Upper lobe of left lung (tissue), 6 donors: ENCODE data around the gene BORA. TPM values are rescaled to one million over a fixed set of nuclear protein-coding genes. Genes with fewer than 3 reads are reported as not detected.
"Not testable (repeated sequence)": the region's sequence is repeated elsewhere in the genome, so short reads cannot be mapped to it uniquely, and the experiment has no call there.

Source experiments
- ATAC-seq, 2 donors: fragments of 200-7000 bp; cut with Tn5 transposase; one replicate each; pipeline ENCODE4 v1.9.1; 2022; ENCODE audit warnings: mild to moderate bottlenecking in 2 of 2, moderate library complexity in 2 of 2; ENCODE audit not compliant: low FRiP score in 2 of 2
- DNase-seq, 2 donors: peaks; one replicate each; pipeline ENCODE4 v3.0.0-alpha.2; 2019 to 2020
- H3K27ac ChIP-seq, 4 donors: fragments of 200-600 bp; sonication (generic); one replicate each; pipeline ENCODE4 v1.5.1; 2016 to 2019
- H3K27me3 ChIP-seq, 4 donors: fragments of 200-600 bp; sonication (generic); one replicate each; pipeline ENCODE4 v1.5.1; 2017 to 2019
- H3K36me3 ChIP-seq, 4 donors: fragments of 200-600 bp; sonication (generic); one replicate each; pipeline ENCODE4 v1.5.1; 2016 to 2019
- H3K4me1 ChIP-seq, 4 donors: fragments of 200-600 bp; sonication (generic); one replicate each; pipeline ENCODE4 v1.5.1; 2018 to 2019
- H3K4me3 ChIP-seq, 4 donors: fragments of 200-600 bp; sonication (generic); one replicate each; pipeline ENCODE4 v1.5.1; 2017 to 2019; ENCODE audit warnings: mild to moderate bottlenecking in 2 of 4, moderate library complexity in 1 of 4
- H3K9me3 ChIP-seq, 4 donors: fragments of 200-600 bp; sonication (generic); one replicate each; pipeline ENCODE4 v1.5.1; 2018 to 2019
- EP300 ChIP-seq, 4 donors: sonication (generic); formaldehyde crosslinking; IDR thresholded peaks; one replicate each; pipeline ENCODE4 v1.5.1; 2017; ENCODE audit warnings: antibody characterized with exemption in 4 of 4, control low read depth in 2 of 4
- POLR2A ChIP-seq, 4 donors: fragments of 450-650 bp; IDR thresholded peaks; one replicate each; pipeline ENCODE4 v1.5.1; 2016 to 2017; ENCODE audit warnings: antibody characterized with exemption in 4 of 4, mild to moderate bottlenecking in 2 of 4
- POLR2AphosphoS5 ChIP-seq, 2 donors: sonication (generic); formaldehyde crosslinking; IDR thresholded peaks; one replicate each; pipeline ENCODE4 v1.5.1; 2017; ENCODE audit warnings: antibody characterized with exemption in 2 of 2
- WGBS, 2 donors: methylation state at CpG; one replicate each; pipeline ENCODE4 v1.1.5; 2017 to 2018; 5-methylcytosine and 5-hydroxymethylcytosine counted together
- total RNA-seq, 6 donors: library from RNA; depleted of rRNA in 4 of 6; stranded (reverse); fragments of >200 nt in 4 of 6; gene quantifications; one replicate each; pipeline versions ENCODE4 v1.1.0 to v1.2.1, GENCODE V29; 2016 to 2021
- TF ChIP-seq, protein P1 (sequence below), 6 experiments: fragments of 450-650 bp in 4 of 6; fragments of 200-600 bp in 2 of 6; sonication (generic) in 2 of 6; IDR thresholded peaks; one replicate each; pipeline ENCODE4 v1.5.1; 2016 to 2019; ENCODE audit warnings: antibody characterized with exemption in 6 of 6
- donor health status: DM: no; HTN: no; CAD: no; lungs with moderate emphysema.
- donor health status: DM: no; HTN: yes; CAD: no; lungs with severe emphysema.

The BORA gene
- total RNA-seq, 6 donors from 2014 or later = 2.1 to 5.5 (median 2.7) TPM

DNA sequence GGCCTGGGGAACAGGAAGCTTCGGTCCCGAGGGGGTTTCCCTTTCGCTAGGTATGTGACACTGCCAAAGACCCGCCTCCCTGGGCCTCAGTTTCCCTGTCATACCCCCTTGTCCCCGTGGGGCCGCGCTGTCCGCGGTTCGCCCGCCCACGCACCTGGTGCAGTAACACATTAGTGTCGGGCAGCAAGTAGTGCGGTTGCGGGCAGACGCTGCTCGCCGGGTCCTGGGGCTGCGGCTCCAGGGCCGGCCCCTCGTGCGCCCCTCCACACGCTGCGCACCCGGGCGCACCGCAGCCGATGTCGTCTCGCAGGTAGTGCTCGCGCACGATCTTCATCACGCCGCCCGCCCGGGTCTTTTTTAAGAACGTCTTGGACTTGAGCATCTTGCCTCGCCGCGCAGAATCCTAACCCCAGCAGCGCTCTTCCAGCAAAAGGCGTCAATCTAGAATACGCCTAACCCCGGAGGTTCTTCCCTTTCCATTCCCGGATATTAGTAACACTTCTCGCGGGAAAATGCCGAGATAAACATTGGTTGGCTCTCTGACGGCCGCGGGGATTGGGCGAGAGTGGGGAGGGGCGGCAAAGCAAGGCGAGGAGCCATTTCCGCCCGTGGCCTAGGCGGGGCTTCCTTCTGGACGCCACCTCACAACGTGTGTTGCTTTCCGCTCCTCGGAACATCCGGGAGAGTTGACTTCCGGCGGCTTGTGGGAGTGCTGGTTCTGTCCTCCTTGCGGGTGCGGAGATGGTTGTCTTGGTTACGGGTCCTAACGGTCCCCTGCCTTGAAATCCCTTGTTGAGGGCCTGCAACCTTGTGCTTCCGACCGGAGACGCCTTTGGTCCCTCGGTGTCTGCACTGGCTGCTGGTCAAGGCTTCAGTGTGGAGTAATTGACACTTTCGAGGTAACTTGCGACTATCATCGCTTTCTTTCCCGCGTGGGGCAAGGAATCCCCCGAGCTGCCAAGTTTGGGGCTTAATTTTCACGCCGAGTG is 54.0 kb downstream of the BORA start, which contains the start of the genes DIS3 and PIBF1:
Gene DIS3, minus strand, starts transcription at position 450 of the 989 bp plus-strand sequence. Its CDS starts 68 bp downstream, at position 382.
Gene PIBF1, plus strand, starts transcription at position 683 of the 989 bp plus-strand sequence. CDS start 1,337 bp downstream, outside the sequence.
- WGBS, 2 donors = 0 to 1% methylated on average over 37 to 57 of the region's 81 CpGs
- Histone ChIP-seq H3K27ac (peak within 1 kb of the TSS; percentile 84 to 93 (median 91)), H3K4me1 (peaks cover 27 to 52% (median 29%) of the 10 kb centered on the region in 4 donors), H3K36me3 (peaks cover 6 to 25% (median 12%) of the 10 kb centered on the region in 4 donors), H3K4me3 (peak within 1 kb of the TSS; percentile 84 to 99 (median 94)), H3K27me3 (no peaks in the 10 kb centered on the region), H3K9me3 (no peaks in the 10 kb centered on the region)
- peak; percentile 94 to 98 for DNase-seq
- ATAC-seq = peak; percentile 100
- TF ChIP-seq POLR2AphosphoS5 (IDR thresholded peaks at IDR 0.05) = peak; percentile 80 to 92
- TF ChIP-seq POLR2A (IDR thresholded peaks at IDR 0.05) = peak in 3 of 4 donors; percentile 63 to 86 (median 74)
- TF ChIP-seq, protein P1, sequence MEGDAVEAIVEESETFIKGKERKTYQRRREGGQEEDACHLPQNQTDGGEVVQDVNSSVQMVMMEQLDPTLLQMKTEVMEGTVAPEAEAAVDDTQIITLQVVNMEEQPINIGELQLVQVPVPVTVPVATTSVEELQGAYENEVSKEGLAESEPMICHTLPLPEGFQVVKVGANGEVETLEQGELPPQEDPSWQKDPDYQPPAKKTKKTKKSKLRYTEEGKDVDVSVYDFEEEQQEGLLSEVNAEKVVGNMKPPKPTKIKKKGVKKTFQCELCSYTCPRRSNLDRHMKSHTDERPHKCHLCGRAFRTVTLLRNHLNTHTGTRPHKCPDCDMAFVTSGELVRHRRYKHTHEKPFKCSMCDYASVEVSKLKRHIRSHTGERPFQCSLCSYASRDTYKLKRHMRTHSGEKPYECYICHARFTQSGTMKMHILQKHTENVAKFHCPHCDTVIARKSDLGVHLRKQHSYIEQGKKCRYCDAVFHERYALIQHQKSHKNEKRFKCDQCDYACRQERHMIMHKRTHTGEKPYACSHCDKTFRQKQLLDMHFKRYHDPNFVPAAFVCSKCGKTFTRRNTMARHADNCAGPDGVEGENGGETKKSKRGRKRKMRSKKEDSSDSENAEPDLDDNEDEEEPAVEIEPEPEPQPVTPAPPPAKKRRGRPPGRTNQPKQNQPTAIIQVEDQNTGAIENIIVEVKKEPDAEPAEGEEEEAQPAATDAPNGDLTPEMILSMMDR (IDR thresholded peaks at IDR 0.05) = peak in 2 of 6 experiments; percentile 9 to 18
- peak in 1 of 4 donors; percentile 83 for TF ChIP-seq EP300 (IDR thresholded peaks at IDR 0.05)

DNA sequence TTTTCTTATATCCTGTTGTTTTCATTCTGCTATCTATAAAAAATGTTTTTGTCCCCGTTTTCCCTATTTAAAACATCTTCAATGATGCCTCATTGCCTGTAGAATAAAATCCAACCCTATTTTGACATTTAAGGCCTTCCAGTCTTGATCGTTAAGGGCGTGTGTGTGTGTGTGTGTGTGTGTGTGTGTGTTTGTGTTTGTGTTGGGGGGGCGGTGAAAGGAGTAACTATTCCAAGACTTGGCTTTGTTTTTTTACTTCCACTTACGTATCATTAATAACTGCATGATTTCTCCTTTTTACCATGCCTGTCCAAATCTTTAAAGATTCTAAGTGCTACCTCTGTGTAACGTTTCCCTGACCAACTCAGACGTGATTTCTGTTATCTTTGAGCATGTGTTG is 55.0 kb downstream of the BORA start:
- peak overlapping the region; percentile 66 to 93 (median 91) for H3K27ac ChIP-seq
- TF ChIP-seq, protein P1 (IDR thresholded peaks at IDR 0.05) = no peak
- TF ChIP-seq EP300 (IDR thresholded peaks at IDR 0.05) = no peak
- TF ChIP-seq POLR2A (IDR thresholded peaks at IDR 0.05) = no peak
- no peak for TF ChIP-seq POLR2AphosphoS5 (IDR thresholded peaks at IDR 0.05)
- H3K36me3 ChIP-seq = peaks cover 0 to 21% (median 3%) of the 10 kb centered on the region in 4 donors
- no peaks in the 10 kb centered on the region for H3K9me3 ChIP-seq
- no peaks in the 10 kb centered on the region for H3K27me3 ChIP-seq
- 6 to 10% methylated on average over 7 of the region's 7 CpGs for WGBS, 2 donors
- H3K4me1 ChIP-seq = peaks cover 27 to 52% (median 29%) of the 10 kb centered on the region in 4 donors
- DNase-seq = no peak
- H3K4me3 ChIP-seq = peak overlapping the region; percentile 64 to 99 (median 94)
- ATAC-seq = no peak

DNA sequence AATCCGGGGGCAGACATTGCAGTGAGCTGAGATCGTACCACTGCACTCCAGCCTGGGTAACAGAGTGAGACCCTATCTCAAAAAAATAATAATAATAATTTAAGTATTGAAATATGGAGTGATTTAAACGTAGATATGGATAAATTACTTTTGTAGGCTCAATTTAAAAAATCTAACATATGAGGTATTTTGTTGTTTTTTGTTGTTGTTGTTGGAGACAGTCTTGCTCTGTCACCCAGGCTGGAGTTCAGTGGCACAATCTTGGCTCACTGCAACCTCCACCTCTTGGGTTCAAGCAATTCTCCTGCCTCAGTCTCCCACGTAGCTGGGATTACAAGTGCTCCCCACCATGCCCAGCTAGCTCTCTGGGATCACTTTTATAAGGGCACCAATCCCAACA is 57.0 kb downstream of the BORA start:
- H3K27me3 ChIP-seq, H3K9me3 ChIP-seq, H3K4me3 ChIP-seq, H3K27ac ChIP-seq, DNase-seq, ATAC-seq: not testable (repeated sequence)
- peaks cover 0 to 13% (median 1%) of the 10 kb centered on the region in 4 donors for H3K36me3 ChIP-seq
- peaks cover 21 to 45% (median 29%) of the 10 kb centered on the region in 4 donors for H3K4me1 ChIP-seq
- whole genome bisulfite sequencing, 2 donors = 93 to 95% methylated on average over 4 of the region's 4 CpGs

DNA sequence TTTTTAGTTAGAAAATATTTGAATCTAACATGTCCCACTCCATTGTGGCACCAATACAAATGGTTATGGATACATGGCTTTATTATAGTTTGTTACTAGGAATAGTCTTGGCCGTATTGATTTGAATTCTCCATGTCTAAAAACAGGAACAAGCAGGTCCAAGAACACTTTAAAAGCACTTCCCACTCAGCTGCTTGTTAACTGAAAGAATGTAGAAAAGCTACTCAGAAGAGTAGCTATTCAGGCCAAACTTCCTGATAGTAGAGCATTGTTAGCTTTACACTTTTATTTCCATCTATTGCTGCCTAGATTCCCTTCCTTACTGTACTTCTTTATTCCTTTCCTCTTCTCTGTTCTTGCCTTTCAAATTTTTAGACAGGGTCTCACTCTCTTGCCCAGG is 61.1 kb downstream of the BORA start:
- WGBS, 2 donors = 41 to 47% methylated on average over 1 of the region's 1 CpG
- H3K4me1 ChIP-seq = peaks cover 4 to 30% (median 11%) of the 10 kb centered on the region in 4 donors
- peak overlapping the region in 3 of 4 donors; percentile 43 to 60 (median 46) for H3K27ac ChIP-seq
- no peak overlapping the region for H3K4me3 ChIP-seq
- H3K27me3 ChIP-seq = no peaks in the 10 kb centered on the region
- peaks cover 0 to 42% (median 4%) of the 10 kb centered on the region in 4 donors for H3K36me3 ChIP-seq
- TF ChIP-seq, protein P1 (IDR thresholded peaks at IDR 0.05) = no peak
- TF ChIP-seq POLR2AphosphoS5 (IDR thresholded peaks at IDR 0.05) (no peak), POLR2A (IDR thresholded peaks at IDR 0.05) (no peak)
- no peaks in the 10 kb centered on the region for H3K9me3 ChIP-seq
- DNase-seq = no peak
- peak in 1 of 2 donors; percentile 48 for ATAC-seq

DNA sequence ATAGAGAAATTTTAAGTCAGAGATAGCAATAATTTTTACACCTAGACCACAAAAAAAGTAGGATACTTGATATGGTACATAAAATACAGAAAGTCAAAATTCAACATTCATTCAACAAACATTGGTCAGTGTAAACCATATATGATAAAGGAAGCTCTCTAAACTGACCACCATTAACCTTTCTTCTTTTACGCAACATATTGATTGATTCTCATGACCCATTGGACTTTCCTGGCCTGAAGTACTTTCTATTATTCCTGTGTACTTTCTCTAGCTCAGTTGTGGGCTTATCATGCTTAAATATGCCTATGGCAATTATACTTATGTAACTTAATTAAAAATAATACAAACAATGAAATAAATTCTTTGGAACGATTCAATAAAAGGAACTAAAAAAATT is 64.9 kb downstream of the BORA start:
- Histone ChIP-seq H3K27ac (no peak overlapping the region), H3K27me3 (no peaks in the 10 kb centered on the region), H3K36me3 (peaks cover 0 to 67% (median 12%) of the 10 kb centered on the region in 4 donors), H3K9me3 (no peaks in the 10 kb centered on the region), H3K4me3 (no peak overlapping the region), H3K4me1 (peaks cover 0 to 18% (median 8%) of the 10 kb centered on the region in 4 donors)
- TF ChIP-seq, protein P1 (IDR thresholded peaks at IDR 0.05) = no peak
- TF ChIP-seq POLR2A (IDR thresholded peaks at IDR 0.05) = no peak
- no peak for TF ChIP-seq POLR2AphosphoS5 (IDR thresholded peaks at IDR 0.05)
- TF ChIP-seq EP300 (IDR thresholded peaks at IDR 0.05) = no peak
- DNase-seq (no peak), ATAC-seq (no peak)
- 93 to 97% methylated on average over 2 of the region's 2 CpGs for WGBS, 2 donors
